ENCODE data around the gene RNF43. TPM values are rescaled to one million over a fixed set of nuclear protein-coding genes. Genes with fewer than 3 reads are reported as not detected.

Gene RNF43
- total RNA-seq, 1 experiment from 2014 or later: 42.2 TPM

DNA sequence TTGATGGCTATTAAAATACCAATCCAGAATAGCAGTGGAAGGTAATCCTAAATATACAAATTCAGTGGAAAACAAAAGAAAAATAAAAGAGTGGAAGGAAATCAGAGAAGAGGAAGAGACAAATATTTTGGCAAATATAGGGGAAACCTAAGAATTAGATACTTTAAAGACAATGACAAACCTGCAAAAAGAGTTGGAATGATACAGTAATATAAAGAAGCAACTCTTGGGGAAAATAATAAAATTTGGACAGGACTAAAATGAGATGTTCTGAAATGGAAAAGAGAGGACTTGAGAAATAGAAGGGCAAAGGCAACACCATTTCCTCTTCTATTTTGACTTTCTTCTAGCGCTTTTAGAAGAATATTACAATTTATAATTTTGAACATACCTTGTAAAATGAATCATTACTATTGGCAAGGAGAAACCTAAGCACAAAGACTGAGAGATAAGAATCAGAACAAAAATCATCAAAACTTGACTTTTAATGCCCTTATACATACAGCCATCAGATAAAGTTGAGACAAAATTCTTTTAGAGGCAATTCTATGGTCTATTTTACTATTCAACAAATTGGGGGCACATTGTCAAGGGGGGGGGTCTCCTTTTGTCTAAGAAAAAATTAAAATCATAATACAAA lies 5.2 kb downstream of the RNF43 start:
- Histone ChIP-seq H2AFZ (ENCODE audit: low read depth, low read length, poor library complexity, severe bottlenecking) (no peak overlapping the region), H3K4me2 (ENCODE audit: low read length) (peak overlapping the region; percentile 86), H3K27ac (ENCODE audit: low read depth, low read length) (no peak overlapping the region; the same call in 1 of the 2 replicates), H3K79me2 (ENCODE audit: insufficient read depth, low read length) (peaks cover 100% of the 10 kb centered on the region), H3K36me3 (ENCODE audit: control insufficient read depth in 1 of 2, insufficient read depth in 2 of 2, low read length in 2 of 2) (peaks cover 0 to 8% of the 10 kb centered on the region in 2 experiments; a peak in 2 of 4 replicates), H3K4me3 (replicated peaks in 1 of 2; ENCODE audit: low read depth in 1 of 2, low read length in 2 of 2) (no peak overlapping the region; a peak in 1 of 4 replicates), H3K9me3 (ENCODE audit: control insufficient read depth in 1 of 2, insufficient read depth in 1 of 2, low read depth in 1 of 2, low read length in 2 of 2) (no peaks in the 10 kb centered on the region), H3K9ac (ENCODE audit: low read length) (peak overlapping the region; percentile 80; the same call in 1 of the 2 replicates), H4K20me1 (ENCODE audit: insufficient read depth) (no peaks in the 10 kb centered on the region), H3K9me2 (ENCODE audit: insufficient read depth) (no peaks in the 10 kb centered on the region), H3K4me1 (ENCODE audit: control insufficient read depth in 1 of 2, insufficient read depth in 2 of 2, low read length in 2 of 2) (peaks cover 71 to 98% of the 10 kb centered on the region in 2 experiments), H3K27me3 (ENCODE audit: insufficient read depth, low read length) (no peaks in the 10 kb centered on the region)
- ChIA-PET CTCF (no interaction called here), RAD21 (ENCODE audit: low non-redundant PET in 1 of 2, low total read pairs in 2 of 2, uncharacterized antibody in 2 of 2, unreplicated experiment in 2 of 2) (no interaction called here), POLR2A (interaction anchor here (0.9 to 2.0 kb wide), 2 partner anchors 14 to 60 kb away, joined by 3 to 9 read pairs; partner anchors contain the start of gene SUPT4H1)
- ATAC-seq (no peak), DNase-seq (ENCODE audit: low read depth, low spot score) (no peak)
- intact Hi-C loops (cut with micrococcal nuclease): no loop called here
- TF ChIP-seq POLR2AphosphoS5 (IDR thresholded peaks at IDR 0.05; ENCODE audit: low read depth, low read length): no peak
- TF ChIP-seq SIN3A (IDR thresholded peaks at IDR 0.05; ENCODE audit: low read depth): no peak
- TF ChIP-seq REST (IDR thresholded peaks at IDR 0.05; ENCODE audit: low read depth): no peak
- TF ChIP-seq ATF3 (IDR thresholded peaks at IDR 0.05): no peak
- no TSS peak for BruUV-seq (replicated peaks)
